HG03571 (cell line): ENCODE data around the gene MYO1B.

Experiments used
- ATAC-seq: cut with Tn5 transposase; IDR thresholded peaks from one replicate; pipeline ENCODE4 v1.9.1; 2021; ENCODE audit not compliant: unreplicated experiment

The MYO1B gene

DNA sequence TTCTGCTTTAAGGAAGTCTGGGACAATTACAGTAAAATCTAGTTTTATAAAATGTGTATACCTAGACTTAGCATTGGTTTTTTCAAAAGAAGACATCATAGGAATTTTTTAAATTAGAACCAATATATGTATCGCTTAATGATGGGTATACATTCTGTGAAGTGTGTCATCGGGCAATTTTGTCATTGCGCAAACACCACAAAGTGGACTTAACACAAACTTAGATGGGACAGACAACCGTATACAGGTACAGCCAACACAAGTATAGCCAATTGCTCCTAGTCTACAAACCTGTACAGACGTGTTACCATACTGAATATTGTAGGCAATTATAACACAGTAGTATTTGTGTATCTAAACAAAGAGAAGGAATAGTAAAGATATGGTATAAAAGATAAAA is 12.7 kb downstream of the MYO1B start:
- no peak for ATAC-seq

DNA sequence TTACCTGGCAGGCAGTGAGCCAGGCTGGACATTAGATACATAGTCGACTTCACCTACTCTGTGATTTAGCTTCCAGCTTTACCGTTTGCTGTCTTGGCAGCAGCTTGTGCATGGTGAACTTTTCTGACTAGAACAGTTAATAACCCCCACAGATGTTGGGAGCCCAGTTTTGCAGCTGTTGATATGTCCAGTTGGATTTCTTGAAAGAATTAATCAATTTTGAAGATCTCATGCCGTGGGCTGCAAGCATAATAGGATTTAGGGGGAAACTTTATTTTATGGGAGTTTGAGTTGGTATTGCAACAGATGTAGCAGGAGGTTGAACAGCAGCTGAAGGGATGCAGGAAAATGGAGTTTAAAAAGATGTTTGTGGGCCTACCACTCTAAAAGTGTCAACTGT is 13.8 kb downstream of the MYO1B start:
- no peak for ATAC-seq

DNA sequence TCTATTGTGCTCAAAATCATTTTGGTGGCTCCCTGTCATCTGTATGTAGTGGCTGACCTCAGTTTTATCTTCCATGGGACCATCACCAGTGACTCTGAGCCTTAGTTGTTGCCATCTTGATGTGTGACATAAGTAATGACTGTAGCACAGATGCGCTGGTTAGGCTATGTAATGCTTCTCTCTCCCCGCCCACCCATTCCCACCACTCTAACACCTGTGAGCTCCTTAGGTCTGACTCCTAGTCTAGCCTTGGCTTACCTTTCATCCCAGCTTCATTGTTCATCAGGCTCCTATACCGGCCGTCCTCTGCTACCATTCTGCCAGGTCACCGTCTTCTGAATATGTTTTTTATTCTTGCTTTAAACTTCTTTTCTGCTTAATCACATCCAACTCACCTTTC is 17.2 kb downstream of the MYO1B start:
- no peak for ATAC-seq

DNA sequence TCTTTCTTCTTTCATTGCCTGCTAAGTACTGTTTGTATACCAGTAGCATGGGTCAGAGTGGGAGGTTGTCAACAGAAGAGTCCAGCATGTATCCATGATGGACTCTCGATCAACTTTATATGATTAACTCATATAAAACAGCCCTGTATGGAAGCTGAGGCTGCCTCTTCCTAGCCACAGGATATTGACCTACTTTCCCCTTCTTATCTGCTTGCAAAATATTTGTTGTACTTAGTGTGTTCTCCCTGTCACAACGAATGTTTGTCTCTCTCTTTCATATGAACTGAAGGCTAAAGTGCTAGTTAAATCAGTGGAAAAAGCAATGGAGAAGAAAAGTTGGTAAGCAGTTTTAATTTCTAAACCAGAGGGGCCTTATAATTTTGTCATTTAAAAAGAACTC is 17.8 kb downstream of the MYO1B start:
- ATAC-seq = no peak

DNA sequence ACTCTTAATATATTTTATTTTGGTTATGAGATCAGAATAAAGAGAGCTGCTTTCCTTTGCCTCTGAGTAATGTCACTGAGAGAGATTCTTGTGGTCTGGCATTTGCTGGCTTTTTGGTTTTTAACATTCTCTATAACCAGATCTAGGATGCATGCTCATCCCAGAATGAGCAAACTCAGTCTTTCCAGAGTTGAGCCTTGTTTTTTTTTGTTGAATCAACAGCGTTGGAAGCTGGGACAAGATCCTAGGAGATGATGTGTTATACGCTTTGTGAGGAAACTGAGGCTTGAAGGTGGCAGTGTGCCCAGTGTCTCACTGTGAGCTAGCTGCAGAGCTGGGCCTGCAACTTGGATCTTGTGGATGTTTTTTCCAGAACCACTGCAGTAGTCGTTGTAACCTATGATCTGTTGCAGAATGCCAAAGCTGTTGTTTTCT is 19.5 kb downstream of the MYO1B start:
- ATAC-seq = no peak

DNA sequence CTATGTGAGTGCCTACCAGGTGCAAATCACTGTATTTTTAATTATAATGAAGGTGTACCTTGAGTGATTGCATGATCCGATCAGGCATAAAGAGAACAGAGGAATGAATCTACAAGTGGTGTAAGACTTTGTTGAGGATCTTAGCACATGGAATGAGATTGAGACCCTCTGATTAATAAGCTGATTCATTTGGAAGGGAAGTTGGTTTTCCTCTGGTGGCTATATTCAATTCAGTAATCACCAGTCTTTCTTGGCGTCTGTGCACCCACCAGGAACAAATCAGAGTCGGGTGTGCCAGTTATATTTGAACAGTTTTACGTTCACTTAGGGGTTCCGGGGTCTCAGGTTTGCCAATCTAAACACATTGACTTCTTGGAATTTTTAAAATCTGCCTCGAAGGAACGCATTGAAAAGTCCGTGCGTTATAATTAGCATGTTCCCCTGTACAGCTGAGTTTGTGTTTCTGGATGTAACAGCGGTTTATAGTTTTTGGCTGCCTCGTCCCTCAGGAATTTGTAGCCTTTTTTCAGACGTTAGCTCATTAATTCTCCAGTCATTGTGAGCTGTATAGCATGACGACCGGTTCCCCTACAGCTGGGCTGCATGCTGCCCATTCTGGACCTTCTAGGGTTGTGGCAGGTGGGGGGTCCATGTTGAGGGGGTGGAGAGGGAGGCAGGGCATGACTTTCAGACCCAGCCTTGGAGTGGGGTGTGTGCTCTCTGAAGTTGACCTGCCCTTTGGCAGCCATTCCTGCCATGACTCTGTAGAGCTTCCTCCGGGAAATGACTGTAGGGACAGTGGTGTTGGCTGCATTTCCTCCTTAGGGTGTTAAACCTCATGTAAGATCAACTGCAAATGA is 20.3 kb downstream of the MYO1B start:
- ATAC-seq = no peak

DNA sequence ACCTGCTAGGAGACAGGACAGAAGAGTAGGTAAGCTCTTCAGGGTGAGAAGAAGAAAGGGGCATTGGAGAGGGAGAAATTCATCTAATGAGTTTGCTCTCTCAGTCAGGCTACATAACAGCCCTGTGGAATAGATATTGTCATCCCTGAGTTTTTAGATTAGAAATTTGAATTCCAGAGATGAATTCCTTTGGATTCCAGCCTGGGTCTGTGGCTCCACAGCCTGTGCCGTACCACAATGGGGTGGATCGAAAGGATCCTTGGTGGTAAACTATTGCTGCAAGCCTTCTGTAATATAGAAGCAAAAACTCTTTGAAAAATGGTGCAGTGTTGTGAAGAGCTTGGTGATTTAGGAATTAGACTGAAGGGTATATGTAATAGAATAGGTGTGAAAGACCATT is 21.0 kb downstream of the MYO1B start:
- ATAC-seq = no peak

DNA sequence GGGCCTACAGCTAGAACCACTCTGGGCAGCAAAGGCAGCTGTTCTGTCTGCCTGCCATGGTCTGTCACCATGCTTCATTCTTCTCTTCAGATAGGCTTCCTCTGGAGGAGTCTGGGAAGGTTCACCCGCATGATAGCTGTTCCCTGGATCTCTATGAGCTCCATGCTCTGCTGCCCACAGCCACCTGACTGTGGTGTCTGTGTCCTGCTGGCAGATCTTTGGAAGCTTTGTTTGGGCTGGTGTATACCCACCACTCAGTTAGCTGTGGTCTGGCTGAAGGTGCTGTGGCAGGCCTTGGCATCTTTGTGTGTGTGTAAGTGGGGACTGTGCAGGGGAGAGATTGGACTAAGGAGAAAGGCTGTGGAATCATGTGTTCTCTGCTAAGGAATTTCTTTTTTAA is 23.4 kb downstream of the MYO1B start:
- no peak for ATAC-seq

DNA sequence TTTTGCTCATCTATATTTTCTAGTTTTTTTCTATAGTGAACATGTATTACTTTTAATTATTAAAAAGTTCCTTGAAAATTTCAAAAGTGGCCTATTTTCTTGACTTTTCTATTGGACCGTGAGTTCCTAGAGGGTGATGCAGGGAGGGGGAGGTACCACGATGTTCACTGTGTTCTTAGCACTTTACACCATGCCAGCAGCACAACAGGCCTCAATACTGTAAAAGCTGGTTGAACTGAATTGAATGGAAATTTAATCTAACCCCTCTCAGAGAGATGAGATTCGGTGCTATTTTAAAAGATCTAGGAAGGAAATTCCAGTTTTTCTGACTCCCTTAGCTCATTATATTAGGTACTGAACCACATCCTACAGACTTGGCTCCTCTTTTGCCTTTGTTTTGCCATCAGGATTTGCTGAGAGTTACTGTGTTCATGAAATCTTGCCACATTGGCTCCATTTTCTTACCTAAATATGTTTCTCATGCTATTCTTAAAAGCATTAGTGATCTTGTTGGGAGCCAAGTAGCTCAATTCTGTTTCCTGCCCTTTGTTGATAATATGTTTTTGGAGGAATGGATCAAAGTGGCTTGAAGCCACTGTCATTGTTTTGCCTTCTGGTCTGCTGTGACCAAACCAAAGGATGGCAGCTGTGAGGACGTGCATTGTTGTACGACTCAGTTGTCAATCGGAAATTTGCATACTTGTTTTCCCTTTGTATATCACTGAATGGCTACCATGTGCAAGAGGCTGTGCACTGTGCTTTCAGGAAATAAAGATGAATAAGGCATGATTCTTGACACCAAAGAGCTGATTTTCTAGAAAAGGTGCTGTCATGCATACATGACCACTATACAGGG is 25.3 kb downstream of the MYO1B start:
- no peak for ATAC-seq

DNA sequence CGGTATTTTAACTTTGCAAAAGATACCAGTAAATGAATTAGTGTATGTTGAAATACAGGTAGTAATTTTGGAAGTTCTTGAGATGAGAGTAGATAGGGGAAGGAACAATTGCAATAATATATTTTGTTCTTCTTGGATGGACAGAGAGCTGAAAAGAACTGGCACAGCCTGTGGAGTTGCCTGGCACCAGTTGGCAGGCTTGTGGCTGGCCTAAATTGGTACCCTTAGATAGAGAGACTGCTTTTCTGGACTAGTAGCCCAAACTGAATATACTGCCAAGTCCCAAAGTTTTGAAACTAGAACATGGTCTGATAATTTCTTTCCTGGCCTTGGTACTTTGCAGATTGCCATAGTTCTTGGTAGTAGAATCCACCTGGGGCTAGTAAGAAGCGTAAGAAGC is 26.9 kb downstream of the MYO1B start:
- ATAC-seq = no peak

DNA sequence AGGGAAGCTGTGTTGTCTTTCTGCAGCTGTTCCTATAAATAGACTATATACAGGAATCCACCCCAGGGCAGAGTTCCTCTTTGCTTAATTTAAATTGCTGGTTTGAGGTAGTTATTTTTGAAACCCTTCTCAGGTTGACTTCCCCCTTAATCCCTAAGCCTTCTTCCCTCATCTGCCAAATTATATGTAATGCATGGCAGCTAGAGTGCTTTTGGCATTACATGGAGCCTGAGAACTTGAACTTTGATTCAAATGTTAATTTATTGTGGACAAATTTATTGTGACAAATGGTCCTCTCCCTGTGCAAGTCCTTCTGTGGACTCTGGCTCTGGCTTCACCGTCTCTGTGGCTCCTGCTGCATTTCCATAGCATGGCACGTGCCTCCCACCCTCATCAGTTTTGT is 29.2 kb downstream of the MYO1B start:
- ATAC-seq = no peak

DNA sequence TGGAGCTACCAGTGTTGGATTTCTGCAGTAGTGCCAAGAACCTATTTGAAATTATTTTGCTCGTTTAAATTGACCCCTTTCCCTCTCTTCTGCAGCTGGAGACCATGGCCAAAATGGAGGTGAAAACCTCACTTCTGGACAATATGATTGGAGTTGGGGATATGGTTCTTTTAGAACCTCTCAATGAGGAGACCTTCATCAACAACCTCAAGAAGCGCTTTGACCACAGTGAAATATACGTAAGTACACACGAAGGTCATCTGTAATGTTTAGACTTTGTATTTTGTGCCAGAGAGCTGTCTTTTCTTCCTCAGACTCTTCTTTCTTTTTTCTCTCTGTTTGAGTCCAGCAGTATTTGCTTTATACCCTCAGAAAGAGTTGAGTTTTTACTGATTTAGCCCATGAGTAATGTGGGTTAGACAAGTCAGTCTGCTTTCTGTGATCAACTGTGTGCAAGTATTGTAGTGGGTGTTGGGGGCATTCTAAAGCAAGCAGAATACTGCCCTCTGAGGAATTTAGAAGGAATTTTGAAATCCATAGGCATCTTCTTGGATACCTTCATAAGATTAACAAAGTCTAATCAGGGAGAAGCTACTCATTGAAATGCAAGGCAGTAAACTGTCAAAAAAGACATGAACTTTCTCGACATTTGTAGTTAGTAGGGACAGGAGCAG is 31.7 kb downstream of the MYO1B start:
- no peak for ATAC-seq

DNA sequence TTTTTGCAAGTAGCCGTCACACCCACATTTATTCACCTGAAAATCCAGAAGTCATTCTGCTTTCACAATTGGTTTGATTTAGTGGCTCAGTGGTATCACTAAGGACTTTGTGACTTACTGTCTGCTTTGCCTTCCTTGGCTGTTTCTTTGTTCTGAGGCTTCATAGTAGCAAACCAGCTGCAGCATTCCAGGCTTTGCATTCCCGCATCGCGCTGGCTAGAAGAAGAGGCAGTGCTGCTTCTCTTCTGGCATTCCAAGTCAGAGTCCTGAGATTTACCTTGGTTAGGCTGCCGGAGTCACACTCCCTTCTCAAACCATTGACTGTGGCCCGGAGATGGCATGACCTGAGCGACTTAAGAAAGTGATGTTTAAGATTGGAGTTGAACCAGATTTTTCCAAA is 35.1 kb downstream of the MYO1B start:
- no peak for ATAC-seq

DNA sequence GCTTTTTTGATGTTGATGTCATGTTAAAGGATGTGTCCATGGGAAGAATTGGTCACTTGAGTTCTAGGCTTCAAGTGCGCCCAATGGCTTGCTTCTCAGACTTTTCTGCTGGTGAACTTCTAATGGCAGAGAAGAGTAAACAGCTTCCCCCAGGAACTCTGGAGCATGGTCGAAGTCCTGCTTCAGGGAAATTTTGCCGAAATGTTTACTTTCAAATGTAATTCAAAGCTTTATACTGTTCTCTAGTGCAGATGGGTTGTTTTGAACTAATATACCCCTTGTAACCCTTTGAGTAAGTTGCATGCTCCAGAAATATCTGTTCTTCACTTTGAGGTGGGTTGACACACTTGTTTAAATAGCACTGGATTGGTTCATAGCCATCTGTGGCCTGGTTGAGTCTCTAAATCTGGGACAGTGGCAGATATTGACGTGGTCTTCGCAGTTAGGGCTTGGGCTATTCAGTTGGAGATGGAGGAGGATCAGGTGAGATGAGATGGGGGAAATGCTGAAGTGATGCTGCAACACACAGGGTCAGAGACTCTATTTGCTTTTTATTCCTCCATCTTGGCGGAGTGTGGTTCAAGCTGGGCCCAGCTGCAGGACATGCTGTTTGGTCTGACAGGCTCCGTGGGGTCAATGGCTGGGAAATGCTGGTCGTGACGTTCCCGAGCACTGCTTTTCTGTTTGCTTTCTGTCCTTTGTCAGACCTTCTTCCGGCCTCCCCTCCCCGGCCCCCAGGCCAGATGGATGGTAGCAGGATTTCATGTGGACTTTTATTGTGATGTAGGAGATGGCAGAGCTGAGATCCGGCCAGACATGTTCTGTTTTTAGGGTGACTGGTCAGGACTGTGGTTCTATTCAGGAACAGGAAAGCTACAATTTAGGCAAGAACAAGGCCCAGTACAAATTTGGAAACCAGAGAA is 35.9 kb downstream of the MYO1B start:
- no peak for ATAC-seq

DNA sequence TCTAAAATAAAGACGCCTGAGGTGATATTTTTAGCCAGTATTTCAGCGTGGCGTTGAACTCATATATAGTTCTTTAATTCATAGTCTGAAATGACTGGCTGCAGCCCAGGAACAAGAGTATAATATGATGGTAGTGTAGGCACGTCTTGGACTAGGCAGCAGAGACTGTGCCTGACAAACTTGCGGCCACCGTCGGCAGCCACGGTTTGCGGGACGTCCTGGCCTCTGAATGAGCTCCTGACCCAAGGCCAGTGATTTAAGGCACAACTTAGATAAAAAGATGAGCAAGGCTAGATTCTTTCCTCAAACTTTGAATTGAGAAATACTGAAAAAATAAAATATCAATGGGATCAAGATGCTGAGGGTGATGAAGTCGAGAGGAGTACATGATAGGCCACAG is 40.0 kb downstream of the MYO1B start:
- no peak for ATAC-seq

DNA sequence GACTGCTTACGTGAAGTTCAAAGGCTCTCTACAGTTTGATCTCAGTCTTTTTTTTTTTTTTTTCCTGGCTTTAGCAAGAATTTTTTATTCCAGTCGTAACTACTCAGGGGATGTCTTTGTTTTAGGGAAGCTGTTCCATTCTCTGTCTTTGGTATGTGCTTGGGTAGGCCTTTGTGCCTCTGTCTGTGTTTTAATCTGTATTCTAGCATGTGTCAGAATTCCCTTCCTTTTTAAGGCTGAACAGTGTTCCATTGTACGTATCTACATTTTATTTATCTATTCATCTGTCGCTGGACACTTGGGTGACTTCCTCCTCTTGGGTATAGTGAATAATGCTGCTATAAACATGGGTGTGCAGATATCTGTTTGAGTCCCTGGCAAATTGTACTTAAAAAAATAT is 42.6 kb downstream of the MYO1B start:
- no peak for ATAC-seq

DNA sequence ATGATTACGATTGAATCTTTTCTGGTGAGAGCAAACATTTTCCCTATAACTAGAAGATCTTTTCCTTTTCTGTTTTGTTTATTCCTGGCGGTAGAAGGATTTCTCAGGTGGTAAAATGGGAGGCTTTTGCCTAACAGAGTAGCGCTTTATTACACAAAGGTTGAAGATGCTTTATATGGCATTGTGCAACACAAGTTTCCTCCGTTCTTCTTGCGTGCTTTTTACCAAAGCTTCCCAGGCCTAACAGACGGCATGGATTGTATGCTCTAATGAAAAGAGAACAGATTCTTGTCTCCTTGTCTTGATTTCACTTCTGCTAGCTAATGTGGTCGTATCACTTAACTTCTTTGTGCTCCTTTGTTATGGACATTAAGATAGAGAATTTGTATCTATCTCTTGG is 43.8 kb downstream of the MYO1B start:
- no peak for ATAC-seq

DNA sequence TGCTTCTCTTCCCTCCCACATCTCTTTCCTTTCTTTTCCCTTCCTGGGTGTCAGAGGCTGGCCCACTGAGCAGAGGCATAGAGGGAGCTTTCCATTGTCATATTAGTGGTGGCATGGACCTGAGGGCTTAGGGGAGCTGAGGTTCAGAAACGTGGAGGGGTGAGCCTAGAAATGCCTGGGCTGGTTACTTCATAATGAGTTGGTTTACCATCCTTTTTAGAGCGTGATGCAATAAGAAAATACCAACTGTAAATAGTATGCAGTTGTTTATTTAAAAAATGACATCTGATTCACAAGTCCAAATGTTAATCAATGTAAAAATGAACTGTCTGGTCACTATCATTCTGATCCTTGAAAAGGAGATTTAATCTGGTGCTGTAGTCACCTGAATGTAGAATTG is 46.3 kb downstream of the MYO1B start:
- ATAC-seq = no peak

DNA sequence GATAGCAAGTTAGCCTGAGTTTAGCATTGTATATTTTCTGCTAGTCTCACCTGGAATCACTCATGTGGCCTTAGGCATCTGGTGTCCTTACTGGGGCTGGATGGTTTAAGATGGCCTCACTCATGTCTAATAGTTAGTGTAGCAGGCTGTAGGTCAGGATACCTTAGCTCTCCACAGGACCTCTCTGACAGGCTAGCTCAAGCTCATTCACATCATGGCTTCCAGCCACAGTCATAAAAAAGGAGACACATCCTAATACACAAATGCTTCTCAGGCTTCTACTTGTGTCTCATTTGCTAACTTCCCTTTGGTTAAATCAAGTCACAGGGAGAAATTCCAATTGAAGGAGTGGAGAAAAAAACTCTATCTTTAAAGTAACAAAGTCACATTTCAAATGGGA is 47.7 kb downstream of the MYO1B start:
- no peak for ATAC-seq

DNA sequence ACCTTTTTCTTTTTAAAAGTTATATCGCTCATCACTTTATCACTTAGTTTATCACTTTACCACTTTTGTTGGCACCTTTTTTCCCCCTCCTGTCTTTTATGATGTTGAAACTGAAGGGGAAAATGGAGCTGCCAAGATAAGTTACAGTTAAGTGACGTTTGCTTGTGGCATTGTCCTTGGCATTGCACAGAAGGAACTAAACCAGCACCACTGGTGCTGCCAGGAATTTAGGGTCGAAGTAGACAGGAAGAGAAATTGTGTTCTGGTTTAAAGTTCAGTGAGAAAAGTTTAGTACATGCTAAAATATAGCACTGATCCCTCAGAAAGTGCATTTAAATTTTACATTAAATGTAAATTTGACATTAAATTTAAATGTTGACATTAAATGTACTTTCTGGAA is 49.9 kb downstream of the MYO1B start:
- ATAC-seq = no peak
